PC-9 (cell line): ENCODE measurements around the gene PPM1A. TPM values are rescaled to one million over a fixed set of nuclear protein-coding genes. Genes with fewer than 3 reads are reported as not detected.

Source experiments
- BruUV-seq: library from RNA; stranded (reverse); fragments of 400-500 nt; replicated peaks from 2 replicates; lab custom pipeline; 2021; lab: Mats Ljungman, UMichigan
- CTCF ChIA-PET: fragments of 300-600 bp; sonication (Branson Sonifier 250); formaldehyde crosslinking; loops from one replicate; lab custom pipeline; 2022; ENCODE audit warnings: antibody characterized with exemption; lab: Charles Lee
- POLR2A ChIA-PET: fragments of 300-600 bp; sonication (Branson Sonifier 250); formaldehyde crosslinking; loops from one replicate; lab custom pipeline; 2022; ENCODE audit warnings: antibody characterized with exemption; ENCODE audit not compliant: unreplicated experiment; lab: Charles Lee
- DNase-seq, 2 experiments: peaks; one replicate each; pipeline versions ENCODE4 v3.0.0 to v3.0.0-alpha.2; 2015 to 2022; ENCODE audit warnings: mixed read lengths in 1 of 2
- H2AFZ ChIP-seq: fragments of 200-600 bp; sonication (generic); 2 replicates; pipeline ENCODE4 v1.8.1; 2017; ENCODE audit warnings: antibody characterized with exemption
- H3F3A ChIP-seq: fragments of 200-600 bp; sonication (generic); 2 replicates; pipeline ENCODE4 v1.8.1; 2017; ENCODE audit warnings: antibody characterized with exemption, mild to moderate bottlenecking, low read depth; ENCODE audit not compliant: insufficient read depth
- H3K27ac ChIP-seq: fragments of 200-600 bp; sonication (generic); 2 replicates; pipeline ENCODE4 v1.6.1; 2016; ENCODE audit warnings: mixed run types
- H3K27me3 ChIP-seq: fragments of 200-600 bp; sonication (generic); 2 replicates; pipeline ENCODE4 v1.6.1; 2016; ENCODE audit warnings: low read depth, mixed run types; ENCODE audit not compliant: insufficient read depth
- H3K36me3 ChIP-seq: fragments of 200-600 bp; sonication (generic); 2 replicates; pipeline ENCODE4 v1.6.1; 2016; ENCODE audit warnings: low read depth, mixed run types
- H3K4me1 ChIP-seq: fragments of 200-600 bp; sonication (generic); replicated peaks from 2 replicates; pipeline ENCODE4 v1.6.1; 2016; ENCODE audit warnings: mixed run types; ENCODE audit not compliant: insufficient read depth
- H3K4me2 ChIP-seq: fragments of 200-600 bp; sonication (generic); 2 replicates; pipeline ENCODE4 v1.6.1; 2017; ENCODE audit warnings: mixed run types
- H3K4me3 ChIP-seq: fragments of 200-600 bp; sonication (generic); 2 replicates; pipeline ENCODE4 v1.6.1; 2016; ENCODE audit warnings: mixed run types
- H3K79me2 ChIP-seq: fragments of 200-600 bp; sonication (generic); 2 replicates; pipeline ENCODE4 v1.6.1; 2017; ENCODE audit warnings: low read depth, mixed run types
- H3K9me2 ChIP-seq: fragments of 200-600 bp; sonication (generic); 2 replicates; pipeline ENCODE4 v1.8.1; 2017; ENCODE audit warnings: mild to moderate bottlenecking; ENCODE audit not compliant: insufficient read depth
- H3K9me3 ChIP-seq: fragments of 200-600 bp; sonication (generic); 2 replicates; pipeline ENCODE4 v1.8.1; 2016; ENCODE audit warnings: low read depth; ENCODE audit not compliant: insufficient read depth
- H4K20me1 ChIP-seq: fragments of 200-600 bp; sonication (generic); 2 replicates; pipeline ENCODE4 v1.8.1; 2017; ENCODE audit not compliant: insufficient read depth
- CTCF ChIP-seq: fragments of 200-600 bp; sonication (generic); conservative IDR thresholded peaks from 2 replicates; pipeline ENCODE4 v1.6.1; 2017; ENCODE audit warnings: mixed run types, antibody characterized with exemption, mild to moderate bottlenecking, moderate library complexity
- EZH2 ChIP-seq: fragments of 200-600 bp; sonication (generic); IDR thresholded peaks from 2 replicates; pipeline ENCODE4 v1.8.0; 2017; ENCODE audit warnings: antibody characterized with exemption, low read depth
- intact Hi-C: fragments of 100-400 bp; cut with micrococcal nuclease; formaldehyde crosslinking; loops from one replicate; pipeline ENCODE4 v1.10.0; 2022; ENCODE audit not compliant: unreplicated experiment
- total RNA-seq: library from RNA; stranded (reverse); gene quantifications from 2 replicates; pipeline ENCODE4 v1.2.3, GENCODE V29; 2021

Gene PPM1A
- total RNA-seq, 1 experiment from 2014 or later = 60.9 TPM

- Histone ChIP-seq H3K79me2 (no peaks in the 10 kb centered on the region), H2AFZ (no peak overlapping the region), H3K4me3 (no peak overlapping the region), H4K20me1 (no peaks in the 10 kb centered on the region), H3K4me1 (no peaks in the 10 kb centered on the region), H3F3A (no peaks in the 10 kb centered on the region), H3K4me2 (no peak overlapping the region), H3K27me3 (no peaks in the 10 kb centered on the region), H3K27ac (no peak overlapping the region), H3K9me3 (peaks cover 4% of the 10 kb centered on the region; the same call in 1 of the 2 replicates), H3K36me3 (no peaks in the 10 kb centered on the region), H3K9me2 (peaks cover 4% of the 10 kb centered on the region; the same call in 1 of the 2 replicates)
- CTCF ChIA-PET = interaction anchor here (0.6 kb wide), 1 partner anchor 43 kb away, joined by 5 read pairs; no protein-coding TSS in a partner anchor
- DNase-seq = no peak
- no TSS peak for BruUV-seq
- intact Hi-C loops = no loop called here
- POLR2A ChIA-PET = no interaction called here
- TF ChIP-seq CTCF (no peak), EZH2 (no peak)
These were observed 38.3 kb upstream of the PPM1A start for GRCh38 chr14:60210703-60211102.

GRCh38 chr14:60211153-60211552 lies 37.9 kb upstream of the PPM1A start:
- no peak overlapping the region for H3K27ac ChIP-seq
- H3K9me2 ChIP-seq = no peaks in the 10 kb centered on the region; the same call in 1 of the 2 replicates
- CTCF ChIA-PET = interaction anchor here (0.6 kb wide), 2 partner anchors 43 to 120 kb away, joined by 3 to 5 read pairs; no protein-coding TSS in a partner anchor
- H3F3A ChIP-seq = no peaks in the 10 kb centered on the region
- POLR2A ChIA-PET = no interaction called here
- DNase-seq = no peak
- no peak overlapping the region for H3K4me2 ChIP-seq
- H3K36me3 ChIP-seq = no peaks in the 10 kb centered on the region
- H3K27me3 ChIP-seq = no peaks in the 10 kb centered on the region
- no peak for TF ChIP-seq CTCF
- no peaks in the 10 kb centered on the region for H3K4me1 ChIP-seq
- BruUV-seq = no TSS peak
- peaks cover 4% of the 10 kb centered on the region; the same call in 1 of the 2 replicates for H3K9me3 ChIP-seq
- H2AFZ ChIP-seq = no peak overlapping the region
- intact Hi-C loops = no loop called here
- H3K4me3 ChIP-seq = no peak overlapping the region
- no peaks in the 10 kb centered on the region for H4K20me1 ChIP-seq
- H3K79me2 ChIP-seq = no peaks in the 10 kb centered on the region

- Histone ChIP-seq H3K27me3 (no peaks in the 10 kb centered on the region), H3K4me2 (no peak overlapping the region), H2AFZ (no peak overlapping the region), H3K4me1 (no peaks in the 10 kb centered on the region), H3K9me2 (no peaks in the 10 kb centered on the region; the same call in 1 of the 2 replicates), H3K27ac (no peak overlapping the region), H3K36me3 (no peaks in the 10 kb centered on the region), H3K4me3 (no peak overlapping the region), H3K9me3 (0 out of 2 replicates have a peak, but pooled peaks cover 4% of the 10 kb centered on the region), H4K20me1 (no peaks in the 10 kb centered on the region), H3F3A (no peaks in the 10 kb centered on the region), H3K79me2 (no peaks in the 10 kb centered on the region)
- BruUV-seq = no TSS peak
- CTCF ChIA-PET = no interaction called here
- no peak for TF ChIP-seq CTCF
- TF ChIP-seq EZH2 = no peak
- DNase-seq = no peak
- intact Hi-C loops = no loop called here
- POLR2A ChIA-PET = interaction anchor here (0.7 kb wide), 1 partner anchor 10 kb away, joined by 4 read pairs; no protein-coding TSS in a partner anchor
These were observed 36.3 kb upstream of the PPM1A start for GRCh38 chr14:60212503-60213371.
